Fibroblast of lung (primary cell): ENCODE results near the gene NDRG3. TPM values are rescaled to one million over a fixed set of nuclear protein-coding genes. Genes with fewer than 3 reads are reported as not detected.
"Not testable (repeated sequence)": the region's sequence is repeated elsewhere in the genome, so short reads cannot be mapped to it uniquely, and the experiment has no call there.

Experiments
- DNase-seq, 2 donors: peaks; one replicate each; pipeline versions ENCODE4 v3.0.0 to v3.0.0-alpha.2; 2010; ENCODE audit warnings: low read depth in 2 of 2
- H2AFZ ChIP-seq: 2 replicates; pipeline ENCODE4 v1.5.1; 2012; ENCODE audit warnings: low read length, control low read depth, inconsistent platforms
- H3K27ac ChIP-seq: 2 replicates; pipeline ENCODE4 v1.5.1; 2011; ENCODE audit warnings: low read length, control low read depth; ENCODE audit not compliant: insufficient read depth
- H3K27me3 ChIP-seq: 2 replicates; pipeline ENCODE4 v1.5.1; 2011; ENCODE audit warnings: mild to moderate bottlenecking, low read length; ENCODE audit not compliant: control insufficient read depth, insufficient read depth
- H3K36me3 ChIP-seq: 2 replicates; pipeline ENCODE4 v1.5.1; 2011; ENCODE audit warnings: low read length; ENCODE audit not compliant: control insufficient read depth, insufficient read depth
- H3K4me1 ChIP-seq: 2 replicates; pipeline ENCODE4 v1.5.1; 2011; ENCODE audit warnings: low read length; ENCODE audit not compliant: control insufficient read depth, insufficient read depth; ENCODE audit errors: extremely low read depth
- H3K4me2 ChIP-seq: 2 replicates; pipeline ENCODE4 v1.5.1; 2011; ENCODE audit warnings: low read length, control low read depth; ENCODE audit not compliant: insufficient read depth; ENCODE audit errors: extremely low read depth
- H3K4me3 ChIP-seq, 4 experiments: fragments of 200-600 bp in 1 of 4; sonication (generic) in 1 of 4; replicated peaks in 1 of 4; 2 replicates each; pipeline ENCODE4 v1.5.1; 2011 to 2016; ENCODE audit warnings: low read length in 4 of 4, low read depth in 3 of 4, mild to moderate bottlenecking in 3 of 4, control low read depth in 2 of 4, inconsistent platforms in 1 of 4, mixed read lengths in 1 of 4; ENCODE audit not compliant: insufficient read depth in 1 of 4; ENCODE audit errors: control extremely low read depth in 1 of 4
- H3K79me2 ChIP-seq: 2 replicates; pipeline ENCODE4 v1.5.1; 2012; ENCODE audit warnings: mild to moderate bottlenecking, low read length, inconsistent platforms; ENCODE audit not compliant: control insufficient read depth, insufficient read depth
- H3K9ac ChIP-seq: 2 replicates; pipeline ENCODE4 v1.5.1; 2011; ENCODE audit warnings: mild to moderate bottlenecking, low read length, control low read depth; ENCODE audit not compliant: insufficient read depth
- H3K9me3 ChIP-seq: 2 replicates; pipeline ENCODE4 v1.5.1; 2012; ENCODE audit warnings: low read depth, low read length; ENCODE audit not compliant: control insufficient read depth, insufficient read depth
- H4K20me1 ChIP-seq: 2 replicates; pipeline ENCODE4 v1.5.1; 2011; ENCODE audit warnings: low read length; ENCODE audit not compliant: control insufficient read depth, insufficient read depth; ENCODE audit errors: extremely low read depth
- CTCF ChIP-seq, 2 donors: IDR thresholded peaks in 1 of 2; conservative IDR thresholded peaks in 1 of 2; 1 replicate in 1 of 2; 2 replicates in 1 of 2; pipeline ENCODE4 v1.5.1; 2011 to 2012; ENCODE audit warnings: low read length in 2 of 2, control low read depth in 1 of 2, inconsistent platforms in 1 of 2, low read depth in 1 of 2, mild to moderate bottlenecking in 1 of 2
- EZH2 ChIP-seq: IDR thresholded peaks from 2 replicates; pipeline ENCODE4 v1.5.1; 2012; ENCODE audit warnings: low read length, control low read depth, mild to moderate bottlenecking; ENCODE audit errors: missing control alignments
- polyA plus RNA-seq, 2 donors: library from polyadenylated mRNA; depleted of rRNA in 1 of 2; stranded (reverse) in 1 of 2; unstranded in 1 of 2; fragments of >200 nt; gene quantifications; 2 replicates each; pipeline ENCODE4 v1.2.1, GENCODE V29; 2011 to 2012; ENCODE audit warnings: missing spikeins in 1 of 2
- total RNA-seq: library from RNA; depleted of rRNA; stranded (reverse); fragments of >200 nt; gene quantifications from 2 replicates; pipeline ENCODE4 v1.2.1, GENCODE V29; 2014

The NDRG3 gene
- total and polyA plus RNA-seq, 2 donors (not counting 1 experiment from before 2014, with no cell fraction given), result 37.8 TPM

GRCh38 chr20:36642136-36642535 lies 103.8 kb downstream of the NDRG3 start:
- Histone ChIP-seq H3K27me3 (no peaks in the 10 kb centered on the region), H3K4me2 (no peak overlapping the region), H3K27ac (no peak overlapping the region), H3K79me2 (no peaks in the 10 kb centered on the region), H3K4me3 (no peak overlapping the region), H3K4me1 (no peaks in the 10 kb centered on the region), H2AFZ (no peak overlapping the region), H4K20me1 (no peaks in the 10 kb centered on the region), H3K9ac (no peak overlapping the region), H3K9me3 (no peaks in the 10 kb centered on the region), H3K36me3 (no peaks in the 10 kb centered on the region)
- TF ChIP-seq CTCF (conservative IDR thresholded peaks at IDR 0.05 in 1 of 2, IDR thresholded peaks at IDR 0.05 in 1 of 2; ENCODE audit: low read depth in 1 of 2, low read length in 2 of 2) (no peak), EZH2 (no peak)
- no peak for DNase-seq

- Histone ChIP-seq H3K79me2 (no peaks in the 10 kb centered on the region), H2AFZ (no peak overlapping the region), H4K20me1 (no peaks in the 10 kb centered on the region), H3K9me3 (no peaks in the 10 kb centered on the region), H3K4me3 (no peak overlapping the region), H3K4me1 (no peaks in the 10 kb centered on the region), H3K27ac (no peak overlapping the region), H3K36me3 (no peaks in the 10 kb centered on the region), H3K4me2 (no peak overlapping the region), H3K9ac (no peak overlapping the region), H3K27me3 (no peaks in the 10 kb centered on the region)
- DNase-seq, result no peak
- TF ChIP-seq EZH2 (no peak), CTCF (conservative IDR thresholded peaks at IDR 0.05 in 1 of 2, IDR thresholded peaks at IDR 0.05 in 1 of 2; ENCODE audit: low read depth in 1 of 2, low read length in 2 of 2) (no peak)
Observed at GRCh38 chr20:36641506-36641843, 104.4 kb downstream of the NDRG3 start.

- not testable (repeated sequence) for DNase-seq, H3K79me2 ChIP-seq, H3K4me1 ChIP-seq, H3K4me3 ChIP-seq, H3K27ac ChIP-seq, H3K9me3 ChIP-seq, H2AFZ ChIP-seq, H3K36me3 ChIP-seq, H3K27me3 ChIP-seq, H4K20me1 ChIP-seq, H3K4me2 ChIP-seq, H3K9ac ChIP-seq
Observed at GRCh38 chr20:36638876-36639400, 107.0 kb downstream of the NDRG3 start.
